Mesangial cell (primary cell): ENCODE measurements around the gene ZSCAN21. TPM values are rescaled to one million over a fixed set of nuclear protein-coding genes. Genes with fewer than 3 reads are reported as not detected.

Experiments used
- total RNA-seq: library from RNA; depleted of rRNA; stranded (reverse); fragments of >200 nt; gene quantifications from 2 replicates; pipeline ENCODE4 v1.2.3, GENCODE V29; 2015

Gene ZSCAN21
- 5.9 and 12.8 TPM in 2 replicates for total RNA-seq

GRCh38 chr7:100049441-100050291, at the start of gene ZSCAN21:
ZSCAN21 (plus strand) TSS chr7:100049774; CDS start chr7:100057007, 7,233 bp downstream.

GRCh38 chr7:100015232-100016214, 34.1 kb upstream of the ZSCAN21 start, which contains the start of gene ZKSCAN1:
ZKSCAN1 (plus strand) TSS chr7:100015596; CDS start chr7:100023507, 7,911 bp downstream.

GRCh38 chr7:100081535-100082102, 32.0 kb downstream of the ZSCAN21 start, which contains the start of gene ZNF3:
ZNF3 (minus strand) TSS chr7:100081723; CDS start chr7:100077357, 4,366 bp downstream.

GRCh38 chr7:100088621-100089457, 39.3 kb downstream of the ZSCAN21 start, which contains the start of gene COPS6:
COPS6 (plus strand) TSS chr7:100088969; CDS start chr7:100088991, 22 bp downstream.

GRCh38 chr7:100101016-100101862, 51.7 kb downstream of the ZSCAN21 start, which contains the start of the genes AP4M1 and MCM7:
AP4M1 (plus strand) TSS chr7:100101643; CDS start chr7:100101715, 72 bp downstream.
MCM7 (minus strand) TSS chr7:100101397; CDS start chr7:100101294, 103 bp downstream.

Other genes starting within 250 kb of the ZSCAN21 start
- gene CYP3A43, start 221.8 kb upstream of the ZSCAN21 start, total RNA-seq = not detected in 2 replicates
- not detected in 2 replicates for gene OR2AE1, start 172.7 kb upstream of the ZSCAN21 start, total RNA-seq
- 11.1 and 22.4 TPM in 2 replicates for gene TRIM4, start 130.2 kb upstream of the ZSCAN21 start, total RNA-seq
- gene GJC3, start 120.2 kb upstream of the ZSCAN21 start, total RNA-seq = not detected in 2 replicates
- 0.49 TPM in 1 of 2 replicates, not detected in the other for gene AZGP1, start 73.7 kb upstream of the ZSCAN21 start, total RNA-seq
- gene ZKSCAN1, start 34.2 kb upstream of the ZSCAN21 start, total RNA-seq = 9.5 and 22.1 TPM in 2 replicates
- 14.0 and 22.6 TPM in 2 replicates for gene ZNF3, start 31.9 kb downstream of the ZSCAN21 start, total RNA-seq
- gene COPS6, start 39.2 kb downstream of the ZSCAN21 start, total RNA-seq = 64.1 and 82.9 TPM in 2 replicates
- 43.5 and 242 TPM in 2 replicates for gene MCM7, start 51.6 kb downstream of the ZSCAN21 start, total RNA-seq
- gene AP4M1, start 51.9 kb downstream of the ZSCAN21 start, total RNA-seq = 21.3 and 31.3 TPM in 2 replicates
- 62.0 and 104 TPM in 2 replicates for gene TAF6, start 69.6 kb downstream of the ZSCAN21 start, total RNA-seq
- gene CNPY4, start 69.9 kb downstream of the ZSCAN21 start, total RNA-seq = 11.2 and 12.5 TPM in 2 replicates
- gene MBLAC1, start 77.2 kb downstream of the ZSCAN21 start, total RNA-seq = 2.2 and 2.8 TPM in 2 replicates
- gene LAMTOR4, start 99.1 kb downstream of the ZSCAN21 start, total RNA-seq = 166 and 186 TPM in 2 replicates
- 9.8 and 13.1 TPM in 2 replicates for gene TRAPPC14, start 108.9 kb downstream of the ZSCAN21 start, total RNA-seq
- gene GAL3ST4, start 118.8 kb downstream of the ZSCAN21 start, total RNA-seq = 1.3 and 2.7 TPM in 2 replicates
- 2.8 and 4.4 TPM in 2 replicates for gene GPC2, start 127.6 kb downstream of the ZSCAN21 start, total RNA-seq
- gene STAG3, start 128.1 kb downstream of the ZSCAN21 start, total RNA-seq = 0.25 and 0.33 TPM in 2 replicates
- gene PVRIG, start 170.2 kb downstream of the ZSCAN21 start, total RNA-seq = not detected in 2 replicates